ENCODE results near the gene CMPK1. TPM values are rescaled to one million over a fixed set of nuclear protein-coding genes. Genes with fewer than 3 reads are reported as not detected.
"Not testable (repeated sequence)": the region's sequence is repeated elsewhere in the genome, so short reads cannot be mapped to it uniquely, and the experiment has no call there.

The CMPK1 gene
- total and polyA plus RNA-seq, 2 donors, result 92.0 to 146 TPM

DNA sequence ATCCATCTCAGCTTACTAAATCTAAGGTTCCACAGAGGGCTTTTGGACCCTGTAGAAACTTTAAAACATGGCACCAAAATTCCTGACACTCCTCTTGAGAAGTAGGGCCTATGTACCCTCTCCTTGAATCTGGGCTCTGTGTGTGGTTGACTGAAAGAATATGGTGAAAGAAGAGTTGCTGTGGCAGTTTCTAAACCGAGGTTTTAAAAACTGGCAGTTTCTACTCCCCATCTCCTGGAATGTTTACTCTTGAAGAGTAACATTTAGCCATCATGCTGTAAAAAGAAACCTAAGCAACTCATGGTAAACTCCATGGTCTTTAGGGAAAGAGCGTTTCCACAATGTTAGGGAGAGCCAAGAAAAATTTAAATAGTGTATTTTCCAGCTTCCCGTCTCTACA, 4.6 kb upstream of the CMPK1 start:
- H3K36me3 ChIP-seq (ENCODE audit: insufficient read depth), result no peaks in the 10 kb centered on the region
- WGBS, result 90% methylated on average over 3 of the region's 3 CpGs
- H3K4me1 ChIP-seq (ENCODE audit: insufficient read depth), result no peaks in the 10 kb centered on the region
- H3K4me3 ChIP-seq (ENCODE audit: low read depth, low read length), result no peak overlapping the region
- H3K27ac ChIP-seq (ENCODE audit: low read depth), result no peak overlapping the region
- no peak for DNase-seq (ENCODE audit: extremely low spot score)

DNA sequence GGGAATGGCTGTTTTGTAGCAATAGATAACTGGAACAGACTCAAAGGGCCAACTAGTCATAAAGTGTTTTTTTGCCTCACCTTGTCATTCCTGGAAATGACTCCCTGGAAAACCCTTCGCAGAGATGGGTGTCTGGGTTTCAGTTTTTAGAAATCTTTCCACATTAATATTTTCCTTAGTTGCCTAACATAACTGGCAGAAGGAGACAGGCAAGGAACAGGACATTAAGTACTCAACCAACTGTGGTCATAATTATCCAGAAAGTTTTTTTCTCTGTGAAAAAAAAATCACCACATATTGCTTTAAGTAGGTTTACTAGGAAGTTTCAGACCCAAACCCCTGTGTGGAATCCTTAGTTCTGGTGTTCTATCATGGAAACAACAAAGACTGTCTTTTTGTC, 3.4 kb upstream of the CMPK1 start:
- no peak for DNase-seq (ENCODE audit: extremely low spot score)
- Histone ChIP-seq H3K4me3 (ENCODE audit: low read depth, low read length) (no peak overlapping the region), H3K36me3 (ENCODE audit: insufficient read depth) (no peaks in the 10 kb centered on the region), H3K4me1 (ENCODE audit: insufficient read depth) (no peaks in the 10 kb centered on the region), H3K27ac (ENCODE audit: low read depth) (no peak overlapping the region)
- WGBS, result 93% methylated on average over 1 of the region's 1 CpG

DNA sequence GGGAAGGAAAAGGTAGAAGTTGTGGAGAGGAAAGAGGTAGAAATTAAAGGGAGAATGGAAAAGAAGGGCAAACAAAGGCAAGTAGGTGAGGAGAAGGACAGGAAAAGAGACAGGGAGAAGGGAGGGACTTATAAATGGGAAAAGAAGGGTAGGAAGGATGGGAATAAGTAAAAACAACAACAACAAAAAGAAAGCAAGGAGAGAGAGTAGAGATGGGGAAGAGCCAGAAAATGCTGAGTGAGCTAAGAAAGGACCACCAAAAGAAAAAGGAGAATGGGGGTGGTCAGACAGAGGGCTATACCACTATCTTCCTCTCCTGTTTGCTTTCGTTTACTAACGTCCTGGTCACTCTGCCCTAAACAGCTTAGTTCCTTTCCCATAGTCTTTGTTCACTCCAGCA, 1.7 kb upstream of the CMPK1 start:
- Histone ChIP-seq H3K4me1 (ENCODE audit: insufficient read depth) (peaks cover 3% of the 10 kb centered on the region), H3K4me3 (ENCODE audit: low read depth, low read length) (no peak overlapping the region), H3K27ac (ENCODE audit: low read depth) (no peak overlapping the region), H3K36me3 (ENCODE audit: insufficient read depth) (no peaks in the 10 kb centered on the region)
- DNase-seq (ENCODE audit: extremely low spot score), result no peak
- WGBS, result 89% methylated on average over 2 of the region's 2 CpGs

DNA sequence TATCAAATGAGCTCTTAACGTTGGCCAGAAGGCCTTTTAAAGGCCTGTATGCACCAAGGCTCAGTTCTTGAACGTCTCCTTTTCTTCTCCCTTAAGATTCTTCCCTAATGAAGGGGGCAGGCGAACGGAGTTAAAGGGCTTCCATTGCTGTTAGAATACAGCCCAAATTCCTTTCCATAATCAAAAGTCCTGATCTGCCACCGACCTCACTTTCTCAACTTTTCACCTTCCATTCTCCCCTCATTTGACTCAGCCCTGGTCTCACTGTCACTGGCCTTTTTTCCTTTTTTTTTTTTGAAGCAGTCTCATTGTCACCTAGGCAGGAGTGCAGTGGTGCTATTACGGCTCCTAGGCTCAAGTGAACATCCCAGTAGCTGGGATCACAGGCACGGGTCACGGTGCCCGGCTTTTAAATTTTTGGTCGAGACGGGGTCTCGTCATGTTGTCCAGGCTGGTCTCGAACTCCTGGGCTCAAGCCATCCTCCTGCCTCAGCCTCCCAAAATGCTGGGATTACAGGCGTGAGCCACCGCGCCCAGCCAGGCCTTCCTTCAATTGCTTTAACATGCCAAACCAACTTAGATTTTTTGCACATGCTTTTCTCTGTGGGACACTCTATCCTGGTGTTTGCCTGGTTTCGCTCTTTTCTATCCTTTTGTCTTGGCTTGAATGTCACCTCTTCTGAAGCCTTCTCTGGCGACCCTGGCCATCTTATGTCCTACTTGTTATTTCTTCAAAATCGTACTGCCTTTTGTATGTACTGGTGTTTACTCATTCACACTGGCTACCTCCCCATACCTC, 612 bp upstream of the CMPK1 start:
- 36% methylated on average over 19 of the region's 19 CpGs for WGBS
- DNase-seq (ENCODE audit: extremely low spot score), result no peak
- H3K36me3 ChIP-seq (ENCODE audit: insufficient read depth), result no peaks in the 10 kb centered on the region
- H3K4me1 ChIP-seq (ENCODE audit: insufficient read depth), result peaks cover 3% of the 10 kb centered on the region
- H3K27ac ChIP-seq (ENCODE audit: low read depth), result peak overlapping the region; percentile 99
- peak overlapping the region; percentile 97 for H3K4me3 ChIP-seq (ENCODE audit: low read depth, low read length)

DNA sequence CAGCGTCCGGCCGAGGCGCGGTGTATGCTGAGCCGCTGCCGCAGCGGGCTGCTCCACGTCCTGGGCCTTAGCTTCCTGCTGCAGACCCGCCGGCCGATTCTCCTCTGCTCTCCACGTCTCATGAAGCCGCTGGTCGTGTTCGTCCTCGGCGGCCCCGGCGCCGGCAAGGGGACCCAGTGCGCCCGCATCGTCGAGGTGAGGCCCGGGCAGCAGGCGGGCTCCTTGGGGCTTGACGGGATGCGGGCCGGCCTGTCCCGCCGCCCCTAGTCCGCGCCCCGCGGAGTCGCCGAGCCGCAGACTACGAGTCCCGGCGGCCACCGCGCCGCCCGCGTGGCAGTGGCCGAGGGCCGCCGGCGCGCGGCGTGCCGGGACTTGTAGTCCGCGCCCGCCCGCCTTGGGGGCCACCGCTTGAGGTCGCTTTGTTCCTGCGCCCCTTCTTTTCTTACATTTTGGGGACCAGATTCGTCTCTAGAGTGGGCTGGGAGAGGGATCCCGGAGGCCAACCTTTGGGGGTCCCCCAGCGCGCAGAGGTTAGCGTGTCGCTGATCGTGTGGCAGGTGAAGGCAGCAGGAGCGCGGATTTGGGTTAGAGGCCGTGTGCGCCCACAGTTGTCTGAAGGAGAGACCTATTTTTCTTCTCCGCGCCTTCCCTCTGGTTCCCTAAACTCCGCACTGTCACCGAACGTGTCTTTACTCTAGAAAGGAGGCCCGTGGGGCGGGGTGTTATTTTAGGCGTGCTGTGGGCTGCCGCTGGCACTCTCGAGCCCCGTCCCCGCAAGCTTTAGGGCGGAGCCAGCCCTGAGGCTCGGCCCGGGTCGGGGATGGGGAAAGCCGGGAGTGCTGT, 553 bp downstream of the CMPK1 start:
- peak overlapping the region; percentile 99 for H3K27ac ChIP-seq (ENCODE audit: low read depth)
- under 1% methylated on average over 90 of the region's 90 CpGs for WGBS
- peak; percentile 51 for DNase-seq (ENCODE audit: extremely low spot score)
- peaks cover 3% of the 10 kb centered on the region for H3K4me1 ChIP-seq (ENCODE audit: insufficient read depth)
- H3K4me3 ChIP-seq (ENCODE audit: low read depth, low read length), result peak overlapping the region; percentile 97
- H3K36me3 ChIP-seq (ENCODE audit: insufficient read depth), result no peaks in the 10 kb centered on the region

DNA sequence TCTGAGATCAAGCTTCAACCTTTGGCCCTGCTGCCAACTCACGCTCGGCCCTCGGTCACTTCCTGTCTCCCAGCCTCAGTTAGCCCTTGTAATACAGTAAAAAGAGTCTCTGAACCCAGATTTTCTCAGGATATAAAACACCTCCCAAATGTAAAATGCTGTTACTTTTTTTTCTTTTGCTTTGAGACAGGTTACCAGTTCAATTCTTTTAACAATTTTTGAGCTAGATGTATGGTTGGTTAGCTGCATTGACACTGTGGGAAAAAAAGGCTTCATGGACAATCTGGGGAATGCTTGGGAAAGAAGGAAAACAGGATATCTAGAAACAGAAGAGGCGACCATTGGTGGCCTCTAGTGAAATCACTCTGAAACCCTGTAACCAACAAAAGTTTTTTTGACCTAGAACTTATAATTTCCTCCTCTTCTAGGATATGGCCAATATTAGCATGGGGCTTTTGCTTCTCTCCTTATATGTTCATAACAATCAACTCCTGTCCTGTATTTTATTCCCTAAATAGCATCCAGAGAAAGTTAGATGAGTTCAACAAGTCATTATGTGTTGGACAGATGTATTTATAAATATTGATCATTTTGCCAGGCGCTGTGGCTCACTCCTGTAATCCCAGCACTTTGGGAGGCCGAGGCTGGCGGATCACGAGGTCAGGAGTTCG, 1.3 kb downstream of the CMPK1 start:
- peak overlapping the region; percentile 97 for H3K4me3 ChIP-seq (ENCODE audit: low read depth, low read length)
- peaks cover 3% of the 10 kb centered on the region for H3K4me1 ChIP-seq (ENCODE audit: insufficient read depth)
- peak overlapping the region; percentile 99 for H3K27ac ChIP-seq (ENCODE audit: low read depth)
- no peaks in the 10 kb centered on the region for H3K36me3 ChIP-seq (ENCODE audit: insufficient read depth)
- DNase-seq (ENCODE audit: extremely low spot score), result no peak
- 42% methylated on average over 9 of the region's 9 CpGs for WGBS

DNA sequence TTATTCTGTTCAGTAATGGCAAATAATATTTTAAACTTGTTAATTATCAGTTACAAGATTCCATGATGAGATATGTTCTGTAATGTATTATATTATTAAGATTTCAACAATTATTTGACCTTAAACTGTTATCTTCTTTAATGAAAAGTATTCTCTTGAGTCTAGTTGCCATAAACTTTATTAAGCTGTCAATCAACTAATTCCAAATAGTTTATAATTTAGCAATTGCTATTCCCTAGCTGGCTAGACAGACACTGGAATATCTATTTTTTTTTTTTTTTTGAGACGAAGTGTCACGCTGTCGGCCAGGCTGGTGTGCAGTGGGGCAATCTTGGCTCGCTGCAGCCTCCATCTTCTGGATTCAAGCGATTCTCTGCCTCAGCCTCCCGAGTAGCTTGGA, 3.8 kb downstream of the CMPK1 start:
- Histone ChIP-seq H3K36me3 (ENCODE audit: insufficient read depth) (no peaks in the 10 kb centered on the region), H3K4me3 (ENCODE audit: low read depth, low read length) (no peak overlapping the region), H3K4me1 (ENCODE audit: insufficient read depth) (peaks cover 3% of the 10 kb centered on the region), H3K27ac (ENCODE audit: low read depth) (no peak overlapping the region)
- 80% methylated on average over 6 of the region's 6 CpGs for WGBS
- no peak for DNase-seq (ENCODE audit: extremely low spot score)

DNA sequence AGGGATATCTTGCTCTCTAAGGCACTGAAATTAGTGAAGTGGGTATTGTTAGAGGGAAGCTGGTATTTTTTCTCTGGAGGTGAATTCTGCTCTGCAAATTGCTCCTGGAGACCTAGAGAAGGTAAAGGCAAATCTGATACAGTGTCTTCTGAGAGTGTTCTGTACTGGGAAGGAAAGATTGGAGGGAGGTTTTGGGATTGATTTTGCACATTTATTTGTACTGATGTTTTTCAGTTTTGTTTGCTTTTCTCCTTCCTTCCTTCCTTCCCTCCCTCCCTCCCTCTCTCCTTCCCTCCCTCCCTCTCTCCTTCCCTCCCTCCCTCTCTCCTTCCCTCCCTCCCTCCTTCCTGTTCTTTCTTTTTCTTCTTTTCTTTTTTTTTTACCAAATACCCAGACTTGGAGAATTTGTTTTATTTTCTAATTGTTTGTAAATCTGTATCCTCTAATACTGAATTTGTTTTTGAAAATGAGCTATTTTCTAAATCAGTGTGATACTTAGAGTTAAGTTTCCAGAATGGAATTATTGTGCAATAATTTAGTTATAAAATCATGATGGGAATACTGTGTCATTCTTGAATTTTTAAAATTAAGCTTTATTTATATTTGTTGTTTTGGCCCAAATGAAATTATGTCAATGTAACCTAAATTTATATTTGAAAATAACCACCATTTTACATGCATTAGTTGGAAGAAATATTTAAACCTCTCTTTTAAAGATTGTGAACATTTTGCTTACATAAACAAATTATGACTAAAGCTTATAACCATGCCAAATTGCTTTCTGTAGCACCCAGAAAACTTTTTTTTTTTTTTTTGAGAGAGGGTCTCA, 4.9 kb downstream of the CMPK1 start:
- peaks cover 3% of the 10 kb centered on the region for H3K4me1 ChIP-seq (ENCODE audit: insufficient read depth)

DNA sequence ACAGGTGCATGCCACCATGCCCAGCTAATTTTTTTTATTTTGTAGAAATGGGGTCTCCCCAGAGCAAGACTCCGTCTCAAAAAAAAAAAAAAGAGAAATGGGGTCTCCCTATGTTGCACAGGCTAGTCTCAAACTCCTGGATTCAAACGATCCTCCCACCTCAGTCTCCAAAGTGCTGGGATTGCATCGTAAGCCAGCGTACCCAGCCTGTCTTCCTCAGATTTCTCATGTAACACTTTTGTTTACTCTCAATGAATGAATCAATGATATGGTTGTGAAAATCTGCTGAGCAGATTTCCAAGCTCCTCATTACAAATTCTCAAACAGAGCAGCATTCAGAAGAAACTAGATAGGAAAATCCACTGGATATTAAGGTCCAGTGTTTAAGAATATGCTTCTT, 6.6 kb downstream of the CMPK1 start:
- no peak overlapping the region for H3K4me3 ChIP-seq (ENCODE audit: low read depth, low read length)
- no peak for DNase-seq (ENCODE audit: extremely low spot score)
- peaks cover 3% of the 10 kb centered on the region for H3K4me1 ChIP-seq (ENCODE audit: insufficient read depth)
- WGBS, result 68% methylated on average over 4 of the region's 4 CpGs
- no peaks in the 10 kb centered on the region for H3K36me3 ChIP-seq (ENCODE audit: insufficient read depth)
- no peak overlapping the region for H3K27ac ChIP-seq (ENCODE audit: low read depth)

More for the DNA sequence above, 4.9 kb downstream of the CMPK1 start:
- Histone ChIP-seq H3K27ac (ENCODE audit: low read depth) (no peak overlapping the region), H3K4me3 (ENCODE audit: low read depth, low read length) (no peak overlapping the region), H3K36me3 (ENCODE audit: insufficient read depth) (no peaks in the 10 kb centered on the region)
- no peak for DNase-seq (ENCODE audit: extremely low spot score)

DNA sequence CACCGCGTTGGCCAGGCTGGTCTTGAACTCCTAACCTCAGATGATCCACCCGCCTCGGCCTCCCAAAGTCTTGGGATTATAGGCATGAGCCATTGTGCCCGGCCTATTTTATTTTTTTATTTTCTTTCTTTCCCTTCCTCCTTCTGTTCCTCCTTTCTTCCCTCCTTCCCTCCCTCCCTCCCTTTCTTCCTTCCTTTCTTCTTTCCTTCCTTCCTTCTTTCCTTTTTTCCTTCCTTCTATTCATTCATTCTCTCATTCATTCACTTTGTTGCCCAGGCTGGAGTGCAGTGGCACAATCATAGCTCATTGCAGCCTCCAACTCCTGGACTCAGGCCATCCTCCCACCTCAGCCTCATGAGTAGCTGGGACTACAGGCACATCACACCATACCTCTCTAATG, 13.4 kb downstream of the CMPK1 start:
- H3K27ac ChIP-seq (ENCODE audit: low read depth); H3K4me1 ChIP-seq (ENCODE audit: insufficient read depth); DNase-seq (ENCODE audit: extremely low spot score); H3K4me3 ChIP-seq (ENCODE audit: low read depth, low read length); H3K36me3 ChIP-seq (ENCODE audit: insufficient read depth): not testable (repeated sequence)
- WGBS, result 99% methylated on average over 5 of the region's 5 CpGs

DNA sequence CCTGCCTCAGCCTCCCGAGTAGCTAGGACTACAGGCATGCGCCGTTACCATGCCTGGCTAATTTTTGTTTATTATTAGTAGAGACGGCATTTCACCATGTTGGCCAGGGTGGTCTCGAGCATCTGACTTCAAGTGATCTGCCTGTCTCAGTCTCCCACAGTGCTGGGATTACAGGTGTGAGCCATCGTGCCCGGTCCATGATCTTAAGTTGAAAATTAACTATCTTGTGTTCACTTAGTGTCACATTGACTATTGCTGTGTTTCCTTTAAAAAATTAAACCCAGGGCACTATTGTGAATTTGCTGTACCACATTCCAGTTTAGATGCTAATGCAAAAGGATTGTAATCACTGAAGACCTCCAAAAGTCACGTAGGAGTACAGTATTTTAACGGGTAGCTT, 14.1 kb downstream of the CMPK1 start:
- Histone ChIP-seq H3K4me1 (ENCODE audit: insufficient read depth) (no peaks in the 10 kb centered on the region), H3K4me3 (ENCODE audit: low read depth, low read length) (no peak overlapping the region), H3K27ac (ENCODE audit: low read depth) (no peak overlapping the region), H3K36me3 (ENCODE audit: insufficient read depth) (no peaks in the 10 kb centered on the region)
- WGBS, result 82% methylated on average over 9 of the region's 9 CpGs
- DNase-seq (ENCODE audit: extremely low spot score), result no peak

DNA sequence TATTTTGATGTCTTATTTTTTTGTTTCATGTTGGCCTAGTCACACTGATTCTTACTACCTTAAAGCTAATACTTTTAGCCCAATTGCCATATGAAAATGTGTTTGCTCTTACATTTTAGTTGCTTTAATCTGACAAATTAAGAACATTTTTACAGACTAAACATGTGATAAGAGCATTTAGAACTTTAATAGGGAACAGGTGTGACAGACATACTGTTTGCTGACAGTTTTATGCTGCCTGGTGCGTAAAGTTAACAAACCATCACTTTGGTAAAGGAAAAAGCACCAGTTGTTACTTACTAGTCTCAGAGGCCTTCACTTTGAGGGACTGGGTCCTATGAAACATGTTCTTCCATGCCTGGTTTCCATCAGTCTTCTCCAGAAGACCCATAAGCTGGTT, 14.7 kb downstream of the CMPK1 start:
- WGBS, result 78% methylated on average over 1 of the region's 1 CpG
- DNase-seq (ENCODE audit: extremely low spot score), result no peak
- Histone ChIP-seq H3K4me3 (ENCODE audit: low read depth, low read length) (no peak overlapping the region), H3K36me3 (ENCODE audit: insufficient read depth) (no peaks in the 10 kb centered on the region), H3K4me1 (ENCODE audit: insufficient read depth) (no peaks in the 10 kb centered on the region), H3K27ac (ENCODE audit: low read depth) (no peak overlapping the region)

DNA sequence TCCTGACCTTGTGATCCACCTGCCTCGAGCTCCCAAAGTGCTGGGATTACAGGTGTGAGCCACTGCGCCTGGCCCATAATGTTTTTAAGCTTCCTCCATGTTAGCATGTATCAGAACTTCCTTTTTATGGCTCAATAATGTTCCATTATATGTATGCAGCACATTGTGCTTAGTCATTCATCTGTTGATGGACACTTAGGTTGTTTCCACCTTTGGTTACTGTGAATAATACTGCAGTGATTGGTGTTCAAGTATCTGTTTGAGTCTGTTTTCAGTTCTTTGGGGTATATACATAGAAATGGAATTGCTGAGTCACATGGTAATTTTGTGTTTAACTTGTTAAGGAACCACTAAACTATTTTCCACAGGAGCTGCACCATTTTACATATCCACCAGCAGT, 17.7 kb downstream of the CMPK1 start:
- WGBS, result 97% methylated on average over 2 of the region's 2 CpGs
- Histone ChIP-seq H3K36me3 (ENCODE audit: insufficient read depth) (no peaks in the 10 kb centered on the region), H3K27ac (ENCODE audit: low read depth) (no peak overlapping the region), H3K4me1 (ENCODE audit: insufficient read depth) (no peaks in the 10 kb centered on the region), H3K4me3 (ENCODE audit: low read depth, low read length) (no peak overlapping the region)
- DNase-seq (ENCODE audit: extremely low spot score), result no peak

Data from urinary bladder (tissue), 4 donors.